ENCODE data around the gene TACSTD2.
"Not testable (repeated sequence)": the region's sequence is repeated elsewhere in the genome, so short reads cannot be mapped to it uniquely, and the experiment has no call there.

Gene TACSTD2

GRCh38 chr1:58576727-58577653, at the start of gene TACSTD2:
Gene TACSTD2, minus strand, starts transcription at chr1:58577252. Its CDS starts 96 bp downstream, at chr1:58577156.
- DNase-seq (ENCODE audit: low spot score) = peak; percentile 19

GRCh38 chr1:58626293-58626692, 49.2 kb upstream of the TACSTD2 start:
- no peak for DNase-seq (ENCODE audit: low spot score)

- DNase-seq (ENCODE audit: low spot score) = not testable (repeated sequence)
Observed at GRCh38 chr1:58623259-58623658, 46.2 kb upstream of the TACSTD2 start.

DNA sequence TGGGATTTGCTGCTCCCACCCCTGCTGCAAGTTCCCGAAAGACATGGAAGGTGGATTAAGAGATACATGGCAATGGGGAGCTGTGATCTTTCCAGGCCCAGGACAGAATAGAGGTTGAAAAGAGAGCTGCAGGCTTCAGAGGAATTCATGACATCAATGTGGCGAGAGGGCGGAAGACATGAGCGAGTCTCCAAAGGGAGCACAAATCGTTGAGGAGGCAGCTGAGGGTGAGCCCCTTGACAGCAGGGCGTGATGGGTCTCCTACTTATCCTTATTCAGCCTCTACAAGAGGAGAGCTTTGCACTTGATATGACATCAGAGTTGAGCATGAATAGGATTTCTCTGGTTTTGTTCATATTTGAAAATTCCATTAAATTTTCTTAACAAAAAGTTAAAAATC, 45.5 kb upstream of the TACSTD2 start:
- DNase-seq (ENCODE audit: low spot score) = no peak

- DNase-seq (ENCODE audit: low spot score) = no peak
Observed at GRCh38 chr1:58621391-58621790, 44.3 kb upstream of the TACSTD2 start.

GRCh38 chr1:58620926-58621325, 43.9 kb upstream of the TACSTD2 start:
- no peak for DNase-seq (ENCODE audit: low spot score)

- DNase-seq (ENCODE audit: low spot score) = no peak
Observed at GRCh38 chr1:58620259-58620658, 43.2 kb upstream of the TACSTD2 start.

GRCh38 chr1:58619286-58620054, 42.4 kb upstream of the TACSTD2 start:
- no peak for DNase-seq (ENCODE audit: low spot score)

GRCh38 chr1:58618303-58618702, 41.3 kb upstream of the TACSTD2 start:
- peak; percentile 78 for DNase-seq (ENCODE audit: low spot score)

- no peak for DNase-seq (ENCODE audit: low spot score)
Observed at GRCh38 chr1:58611861-58612385, 34.9 kb upstream of the TACSTD2 start.

GRCh38 chr1:58608945-58609344, 31.9 kb upstream of the TACSTD2 start:
- DNase-seq (ENCODE audit: low spot score) = no peak

GRCh38 chr1:58608297-58608696, 31.2 kb upstream of the TACSTD2 start:
- DNase-seq (ENCODE audit: low spot score) = no peak

- no peak for DNase-seq (ENCODE audit: low spot score)
Observed at GRCh38 chr1:58607391-58607790, 30.3 kb upstream of the TACSTD2 start.

DNA sequence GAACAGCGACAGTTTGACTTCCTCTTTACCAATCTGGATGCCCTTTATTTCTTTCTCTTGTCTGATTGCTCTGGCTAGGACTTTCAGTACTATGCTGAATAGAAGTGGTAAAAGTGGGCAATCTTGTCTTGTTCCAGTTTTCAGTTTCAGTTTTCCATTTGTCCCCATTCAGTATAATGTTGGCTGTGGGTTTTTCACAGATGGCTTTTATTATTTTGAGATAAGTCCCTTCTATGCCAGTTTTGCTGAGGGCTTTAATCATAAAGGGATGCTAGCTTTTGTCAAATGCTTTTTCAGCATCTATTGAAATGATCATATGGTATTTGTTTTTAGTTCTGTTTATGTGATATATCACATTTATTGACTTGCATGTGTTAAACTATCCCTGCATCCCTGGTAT, 24.9 kb upstream of the TACSTD2 start:
- DNase-seq (ENCODE audit: low spot score) = not testable (repeated sequence)

DNA sequence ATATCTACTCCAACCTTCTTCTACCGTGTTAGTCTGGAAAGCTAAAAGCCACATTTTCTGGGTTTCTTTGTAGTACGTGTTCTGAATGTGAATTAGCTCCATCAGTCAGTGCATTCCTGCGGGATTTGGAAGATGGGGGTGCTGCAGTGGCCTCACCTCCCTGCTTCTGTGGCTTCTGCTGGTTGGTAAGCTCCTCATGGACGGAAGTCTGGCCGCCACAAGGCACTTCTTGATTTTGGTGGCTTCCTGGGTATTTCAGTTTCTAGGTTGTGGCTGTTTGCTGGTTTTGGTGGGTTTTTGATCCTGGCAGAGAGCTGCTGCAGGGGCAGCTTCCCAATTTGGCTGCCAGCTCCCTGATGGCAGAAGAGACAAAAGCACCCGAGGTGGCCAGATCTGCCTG, 20.9 kb upstream of the TACSTD2 start:
- DNase-seq (ENCODE audit: low spot score) = no peak

DNA sequence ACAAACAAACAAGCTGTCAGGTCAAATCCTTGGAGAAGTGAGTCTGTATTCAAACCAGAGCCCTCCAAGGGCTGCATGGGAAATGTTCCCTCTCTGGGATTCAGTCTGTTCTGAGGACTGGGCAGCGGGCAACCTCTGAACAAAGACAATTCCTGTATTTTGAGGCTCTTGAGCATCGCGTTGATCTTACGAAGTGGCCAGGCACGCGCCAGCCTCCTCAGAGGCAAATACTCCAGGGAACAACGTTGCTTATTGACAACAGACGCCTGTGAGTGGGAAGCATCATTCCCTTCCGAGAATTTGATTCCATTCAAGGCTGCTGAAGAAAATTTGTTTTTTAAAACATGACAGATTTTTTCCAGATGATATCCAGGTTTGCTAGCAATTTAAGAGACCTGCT, 20.0 kb upstream of the TACSTD2 start:
- DNase-seq (ENCODE audit: low spot score) = no peak

GRCh38 chr1:58596631-58597052, 19.6 kb upstream of the TACSTD2 start:
- no peak for DNase-seq (ENCODE audit: low spot score)

- DNase-seq (ENCODE audit: low spot score) = no peak
Observed at GRCh38 chr1:58594546-58594945, 17.5 kb upstream of the TACSTD2 start.

DNA sequence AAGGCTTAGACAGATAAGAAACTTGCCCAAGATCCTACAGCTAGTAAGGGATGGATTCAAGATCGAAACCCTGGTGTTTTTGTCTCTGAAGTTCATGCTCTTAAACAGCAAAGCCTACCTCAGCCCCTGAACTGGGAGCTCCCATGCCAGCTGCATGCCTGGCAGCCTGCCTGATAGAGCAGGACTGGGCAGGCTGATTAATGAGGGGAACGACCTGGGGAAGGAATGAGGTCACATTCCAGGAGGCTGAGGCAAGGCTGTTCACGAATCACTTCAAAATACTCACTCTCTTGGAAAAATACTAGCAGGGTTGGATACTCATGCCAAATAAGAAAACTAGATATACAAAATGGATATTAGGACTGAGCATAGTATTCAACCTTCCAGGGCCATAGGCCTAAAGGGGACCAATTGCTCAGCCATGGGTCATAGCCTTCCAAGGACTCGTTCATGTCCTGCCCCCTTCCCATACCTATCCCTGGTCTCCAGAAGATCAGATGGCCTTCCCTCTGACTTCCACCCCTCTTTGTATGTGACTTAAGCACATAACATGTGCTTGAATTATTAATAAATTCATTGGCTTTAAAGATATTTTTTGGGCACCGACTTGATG, 15.6 kb upstream of the TACSTD2 start:
- DNase-seq (ENCODE audit: low spot score) = peak; percentile 86

GRCh38 chr1:58591806-58592205, 14.8 kb upstream of the TACSTD2 start:
- DNase-seq (ENCODE audit: low spot score) = no peak

DNA sequence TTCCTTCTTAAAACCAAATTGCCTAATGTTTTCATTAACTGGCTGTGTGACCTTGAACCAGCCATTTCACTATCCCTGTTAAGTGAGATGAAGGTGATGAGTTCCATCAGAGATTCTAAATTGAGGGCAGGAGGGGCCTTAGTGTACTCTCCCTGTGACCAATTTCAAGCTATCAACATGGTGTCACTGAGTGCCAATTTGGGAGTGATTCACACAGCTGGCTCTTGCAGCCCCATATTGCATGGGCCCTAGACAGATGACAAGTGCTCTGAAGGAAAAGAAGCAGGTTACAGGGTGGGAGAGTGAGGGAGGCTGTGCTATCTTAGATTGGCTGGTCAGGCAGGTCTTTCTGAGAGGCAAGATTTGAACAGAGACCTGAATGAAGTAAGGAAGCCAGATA, 13.0 kb upstream of the TACSTD2 start:
- DNase-seq (ENCODE audit: low spot score) = no peak

DNA sequence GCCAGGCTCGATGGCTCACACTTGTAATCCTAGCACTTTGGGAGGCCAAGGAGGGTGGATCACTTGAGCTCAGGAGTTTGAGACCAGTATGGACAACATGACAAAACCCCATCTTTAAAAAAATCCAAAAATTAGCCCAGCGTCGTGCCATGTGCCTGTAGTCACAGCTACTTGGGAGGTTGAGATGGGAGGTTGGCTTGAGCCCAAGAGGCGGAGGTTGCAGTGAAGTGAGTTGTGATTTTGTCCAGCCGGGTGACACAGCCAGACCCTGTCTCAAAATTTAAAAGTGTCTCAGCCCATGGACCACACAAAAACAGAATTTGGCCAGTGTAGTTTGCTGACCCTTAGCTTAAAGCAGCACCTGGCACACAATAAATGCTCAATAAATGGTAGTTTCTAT, 11.3 kb upstream of the TACSTD2 start:
- DNase-seq (ENCODE audit: low spot score) = no peak
